HG02885 (cell line): ENCODE measurements around the gene RAD9A.
"Not testable (repeated sequence)": the region's sequence is repeated elsewhere in the genome, so short reads cannot be mapped to it uniquely, and the experiment has no call there.

ENCODE experiments used
- ATAC-seq: cut with Tn5 transposase; IDR thresholded peaks from one replicate; pipeline ENCODE4 v1.9.1; 2021; ENCODE audit warnings: mild to moderate bottlenecking; ENCODE audit not compliant: unreplicated experiment, poor library complexity

Gene RAD9A

GRCh38 chr11:67393990-67394389 lies 2.2 kb downstream of the RAD9A start:
- ATAC-seq: no peak

GRCh38 chr11:67395555-67396258 lies 3.9 kb downstream of the RAD9A start:
- ATAC-seq: no peak

- no peak for ATAC-seq
These were observed 4.4 kb downstream of the RAD9A start for GRCh38 chr11:67396259-67396581.

GRCh38 chr11:67396587-67397389 lies 5.0 kb downstream of the RAD9A start:
- no peak for ATAC-seq

- no peak for ATAC-seq
These were observed 5.8 kb downstream of the RAD9A start for GRCh38 chr11:67397536-67397935.

GRCh38 chr11:67397986-67398660 lies 6.3 kb downstream of the RAD9A start:
- ATAC-seq: no peak

- ATAC-seq: no peak
These were observed 7.1 kb downstream of the RAD9A start for GRCh38 chr11:67398661-67399563.

GRCh38 chr11:67400251-67400941 lies 8.6 kb downstream of the RAD9A start:
- ATAC-seq: no peak

GRCh38 chr11:67400942-67401494 lies 9.2 kb downstream of the RAD9A start:
- ATAC-seq: peak; percentile 3

- ATAC-seq: peak; percentile 74
These were observed 9.9 kb downstream of the RAD9A start, which contains the start of gene PPP1CA for GRCh38 chr11:67401495-67402191. PPP1CA (minus strand) TSS chr11:67401858; CDS start chr11:67401782, 76 bp downstream.

- ATAC-seq: not testable (repeated sequence)
These were observed 10.5 kb downstream of the RAD9A start for GRCh38 chr11:67402192-67402839.

GRCh38 chr11:67403085-67403484 lies 11.3 kb downstream of the RAD9A start:
- ATAC-seq: not testable (repeated sequence)

- no peak for ATAC-seq
These were observed 12.9 kb downstream of the RAD9A start for GRCh38 chr11:67404515-67405195.

- no peak for ATAC-seq
These were observed 13.4 kb downstream of the RAD9A start for GRCh38 chr11:67405196-67405567.

- ATAC-seq: no peak
These were observed 14.0 kb downstream of the RAD9A start for GRCh38 chr11:67405688-67406339.

- ATAC-seq: no peak
These were observed 14.7 kb downstream of the RAD9A start for GRCh38 chr11:67406420-67406968.
